Measurements from ENCODE around the gene NRDE2. TPM values are rescaled to one million over a fixed set of nuclear protein-coding genes. Genes with fewer than 3 reads are reported as not detected.

The NRDE2 gene
- total RNA-seq, 1 experiment from 2014 or later, result 12.1 TPM

DNA sequence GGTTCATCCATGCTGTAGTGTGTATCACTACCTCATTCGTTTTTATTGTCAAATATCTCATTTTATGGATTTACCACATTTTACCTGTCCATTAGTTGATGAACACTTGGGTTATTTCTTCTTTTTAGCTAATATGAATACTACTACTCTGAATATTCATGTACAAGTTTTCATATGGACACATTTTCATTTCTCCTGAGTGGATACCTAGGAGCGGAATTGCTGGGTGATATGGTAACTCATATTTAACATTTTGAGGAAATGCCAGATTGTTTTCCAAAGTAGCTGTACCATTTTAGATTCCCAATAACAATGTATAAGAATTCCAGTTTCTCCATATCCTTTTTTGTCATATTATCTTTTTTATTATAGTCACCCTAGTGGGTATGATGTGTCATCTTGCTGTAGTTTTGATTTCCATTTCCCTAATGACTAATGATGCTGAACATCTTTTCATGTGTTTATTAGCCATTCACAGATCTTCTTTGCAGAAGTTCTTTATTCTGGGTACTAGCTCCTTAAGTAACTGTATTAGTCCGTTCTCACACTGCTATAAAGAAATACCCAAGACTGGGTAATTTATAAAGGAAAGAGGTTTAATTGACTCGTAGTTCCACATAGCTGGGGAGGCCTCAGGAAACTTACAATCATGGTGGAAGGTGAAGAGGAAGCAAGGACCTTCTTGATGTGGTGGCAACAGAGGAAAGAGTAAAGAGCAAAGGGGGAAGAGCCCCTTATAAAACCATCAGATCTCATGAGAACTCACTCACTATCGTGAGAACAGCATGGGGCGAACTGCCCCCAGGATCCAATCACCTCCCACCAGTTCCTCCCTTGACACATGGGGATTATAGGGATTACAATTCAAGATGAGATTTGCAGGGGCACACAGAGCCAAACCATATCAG lies 11.9 kb downstream of the NRDE2 start:
- TF ChIP-seq CREB1 (CRISPR knock-in tag; IDR thresholded peaks at IDR 0.05) (no peak), EMX1 (CRISPR knock-in tag; IDR thresholded peaks at IDR 0.05) (no peak), NFATC4 (CRISPR knock-in tag; IDR thresholded peaks at IDR 0.05) (no peak)
- TF ChIP-seq, protein P1, sequence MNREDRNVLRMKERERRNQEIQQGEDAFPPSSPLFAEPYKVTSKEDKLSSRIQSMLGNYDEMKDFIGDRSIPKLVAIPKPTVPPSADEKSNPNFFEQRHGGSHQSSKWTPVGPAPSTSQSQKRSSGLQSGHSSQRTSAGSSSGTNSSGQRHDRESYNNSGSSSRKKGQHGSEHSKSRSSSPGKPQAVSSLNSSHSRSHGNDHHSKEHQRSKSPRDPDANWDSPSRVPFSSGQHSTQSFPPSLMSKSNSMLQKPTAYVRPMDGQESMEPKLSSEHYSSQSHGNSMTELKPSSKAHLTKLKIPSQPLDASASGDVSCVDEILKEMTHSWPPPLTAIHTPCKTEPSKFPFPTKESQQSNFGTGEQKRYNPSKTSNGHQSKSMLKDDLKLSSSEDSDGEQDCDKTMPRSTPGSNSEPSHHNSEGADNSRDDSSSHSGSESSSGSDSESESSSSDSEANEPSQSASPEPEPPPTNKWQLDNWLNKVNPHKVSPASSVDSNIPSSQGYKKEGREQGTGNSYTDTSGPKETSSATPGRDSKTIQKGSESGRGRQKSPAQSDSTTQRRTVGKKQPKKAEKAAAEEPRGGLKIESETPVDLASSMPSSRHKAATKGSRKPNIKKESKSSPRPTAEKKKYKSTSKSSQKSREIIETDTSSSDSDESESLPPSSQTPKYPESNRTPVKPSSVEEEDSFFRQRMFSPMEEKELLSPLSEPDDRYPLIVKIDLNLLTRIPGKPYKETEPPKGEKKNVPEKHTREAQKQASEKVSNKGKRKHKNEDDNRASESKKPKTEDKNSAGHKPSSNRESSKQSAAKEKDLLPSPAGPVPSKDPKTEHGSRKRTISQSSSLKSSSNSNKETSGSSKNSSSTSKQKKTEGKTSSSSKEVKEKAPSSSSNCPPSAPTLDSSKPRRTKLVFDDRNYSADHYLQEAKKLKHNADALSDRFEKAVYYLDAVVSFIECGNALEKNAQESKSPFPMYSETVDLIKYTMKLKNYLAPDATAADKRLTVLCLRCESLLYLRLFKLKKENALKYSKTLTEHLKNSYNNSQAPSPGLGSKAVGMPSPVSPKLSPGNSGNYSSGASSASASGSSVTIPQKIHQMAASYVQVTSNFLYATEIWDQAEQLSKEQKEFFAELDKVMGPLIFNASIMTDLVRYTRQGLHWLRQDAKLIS (CRISPR knock-in tag; IDR thresholded peaks at IDR 0.05; ENCODE audit: borderline replicate concordance), result no peak
- no peak overlapping the region for H3K27ac Mint-ChIP-seq

DNA sequence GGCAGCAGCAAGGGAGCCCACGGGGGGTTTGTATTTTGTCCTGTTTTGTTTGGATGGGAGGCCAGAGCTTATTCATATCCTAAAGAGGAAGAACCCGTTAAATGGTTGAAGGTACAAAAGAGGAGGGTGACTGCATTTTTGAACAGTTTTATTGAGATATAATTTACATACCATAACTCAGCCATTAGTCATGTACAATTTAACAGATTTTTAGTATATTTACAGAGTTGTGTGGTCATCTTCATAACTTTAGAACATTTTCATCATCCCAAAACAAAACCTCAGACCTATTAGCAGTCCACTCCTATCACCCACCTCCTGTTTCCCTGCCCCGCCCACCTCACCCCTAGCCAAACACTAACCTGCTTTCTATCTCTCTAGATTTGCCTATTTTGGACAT lies 12.6 kb downstream of the NRDE2 start:
- no peak for DNase-seq (ENCODE audit: low spot score)
- no peaks in the 10 kb centered on the region for H3K27me3 Mint-ChIP-seq (ENCODE audit: low read depth)
- POLR2A ChIA-PET, result no interaction called here
- TF ChIP-seq ELF4 (CRISPR knock-in tag; IDR thresholded peaks at IDR 0.05; ENCODE audit: low read depth) (no peak), FOXP1 (CRISPR knock-in tag; IDR thresholded peaks at IDR 0.05; ENCODE audit: borderline replicate concordance) (no peak), SOX15 (CRISPR knock-in tag; IDR thresholded peaks at IDR 0.05) (no peak)
- no peaks in the 10 kb centered on the region for H3K9me3 Mint-ChIP-seq
- no peak for ATAC-seq
- H3K27ac Mint-ChIP-seq, result no peak overlapping the region
- no peaks in the 10 kb centered on the region for H3K4me1 Mint-ChIP-seq
- H3K4me3 Mint-ChIP-seq, result no peak overlapping the region
- CTCF ChIA-PET, result no interaction called here
- H3K36me3 Mint-ChIP-seq, result peaks cover 13% of the 10 kb centered on the region

More for the DNA sequence above, 11.9 kb downstream of the NRDE2 start:
- ATAC-seq (no peak), DNase-seq (ENCODE audit: low spot score) (no peak)
- Mint-ChIP-seq H3K4me3 (no peak overlapping the region), H3K9me3 (no peaks in the 10 kb centered on the region), H3K27me3 (ENCODE audit: low read depth) (no peaks in the 10 kb centered on the region), H3K4me1 (no peaks in the 10 kb centered on the region), H3K36me3 (peaks cover 12% of the 10 kb centered on the region)
- ChIA-PET POLR2A (no interaction called here), CTCF (no interaction called here)

GRCh38 chr14:90318016-90318415 lies 13.7 kb downstream of the NRDE2 start:
- no peak for TF ChIP-seq JUN (CRISPR knock-in tag; IDR thresholded peaks at IDR 0.05)
- TF ChIP-seq FOXK1 (CRISPR knock-in tag; IDR thresholded peaks at IDR 0.05), result no peak
- TF ChIP-seq, protein P2, sequence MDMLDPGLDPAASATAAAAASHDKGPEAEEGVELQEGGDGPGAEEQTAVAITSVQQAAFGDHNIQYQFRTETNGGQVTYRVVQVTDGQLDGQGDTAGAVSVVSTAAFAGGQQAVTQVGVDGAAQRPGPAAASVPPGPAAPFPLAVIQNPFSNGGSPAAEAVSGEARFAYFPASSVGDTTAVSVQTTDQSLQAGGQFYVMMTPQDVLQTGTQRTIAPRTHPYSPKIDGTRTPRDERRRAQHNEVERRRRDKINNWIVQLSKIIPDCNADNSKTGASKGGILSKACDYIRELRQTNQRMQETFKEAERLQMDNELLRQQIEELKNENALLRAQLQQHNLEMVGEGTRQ (CRISPR knock-in tag; IDR thresholded peaks at IDR 0.05), result no peak
- TF ChIP-seq E2F1 (CRISPR knock-in tag; IDR thresholded peaks at IDR 0.05), result no peak
- Mint-ChIP-seq H3K4me1 (no peaks in the 10 kb centered on the region), H3K36me3 (peaks cover 23% of the 10 kb centered on the region), H3K27ac (no peak overlapping the region), H3K9me3 (no peaks in the 10 kb centered on the region), H3K4me3 (no peak overlapping the region), H3K27me3 (ENCODE audit: low read depth) (no peaks in the 10 kb centered on the region)
- ChIA-PET CTCF (no interaction called here), POLR2A (no interaction called here)
- DNase-seq (ENCODE audit: low spot score) (no peak), ATAC-seq (no peak)

GRCh38 chr14:90317286-90317685 lies 14.5 kb downstream of the NRDE2 start:
- POLR2A ChIA-PET, result no interaction called here
- H3K36me3 Mint-ChIP-seq, result peaks cover 26% of the 10 kb centered on the region
- TF ChIP-seq, protein P3, sequence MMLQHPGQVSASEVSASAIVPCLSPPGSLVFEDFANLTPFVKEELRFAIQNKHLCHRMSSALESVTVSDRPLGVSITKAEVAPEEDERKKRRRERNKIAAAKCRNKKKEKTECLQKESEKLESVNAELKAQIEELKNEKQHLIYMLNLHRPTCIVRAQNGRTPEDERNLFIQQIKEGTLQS (CRISPR knock-in tag; conservative IDR thresholded peaks at IDR 0.05), result no peak
- TF ChIP-seq, protein P1 (CRISPR knock-in tag; IDR thresholded peaks at IDR 0.05; ENCODE audit: borderline replicate concordance), result no peak
- no peak for TF ChIP-seq ZNF532 (CRISPR knock-in tag; IDR thresholded peaks at IDR 0.05; ENCODE audit: borderline replicate concordance)

More at GRCh38 chr14:90317286-90317685, 14.5 kb downstream of the NRDE2 start:
- Mint-ChIP-seq H3K4me3 (no peak overlapping the region), H3K4me1 (no peaks in the 10 kb centered on the region), H3K27ac (no peak overlapping the region), H3K27me3 (ENCODE audit: low read depth) (no peaks in the 10 kb centered on the region), H3K9me3 (no peaks in the 10 kb centered on the region)
- no peak for ATAC-seq
- CTCF ChIA-PET, result no interaction called here
- DNase-seq (ENCODE audit: low spot score), result no peak
